Bronchial epithelial cell (primary cell): Measurements from ENCODE around the gene TVP23B. TPM values are rescaled to one million over a fixed set of nuclear protein-coding genes. Genes with fewer than 3 reads are reported as not detected.
"Not testable (repeated sequence)": the region's sequence is repeated elsewhere in the genome, so short reads cannot be mapped to it uniquely, and the experiment has no call there.

Source experiments
- DNase-seq: peaks from one replicate; pipeline ENCODE4 v3.0.0-alpha.2; 2010; ENCODE audit warnings: low read depth
- FAIRE-seq: peaks from 2 replicates; lab custom pipeline; 2011; peaks lifted over from hg19 to GRCh38; lab: Jason Lieb, UNC
- H3K27me3 ChIP-seq: 2 replicates; pipeline ENCODE4 v1.5.1; 2011; ENCODE audit warnings: low read length; ENCODE audit not compliant: control insufficient read depth, insufficient read depth
- H3K36me3 ChIP-seq: 2 replicates; pipeline ENCODE4 v1.5.1; 2011; ENCODE audit warnings: low read length; ENCODE audit not compliant: control insufficient read depth, insufficient read depth
- H3K4me3 ChIP-seq: 2 replicates; pipeline ENCODE4 v1.5.1; 2011; ENCODE audit warnings: mild to moderate bottlenecking, low read depth, low read length, control low read depth
- total RNA-seq: library from RNA; depleted of rRNA; stranded (reverse); fragments of >200 nt; gene quantifications from 2 replicates; pipeline ENCODE4 v1.2.1, GENCODE V29; 2014
- TF ChIP-seq, protein P1 (sequence below): IDR thresholded peaks from 2 replicates; pipeline ENCODE4 v1.5.1; 2011; ENCODE audit warnings: mild to moderate bottlenecking, moderate library complexity, low read length, control low read depth, inconsistent platforms; ENCODE audit not compliant: insufficient read depth, severe bottlenecking

TVP23B gene
- total RNA-seq, 1 donor from 2014 or later, result 172 TPM

DNA sequence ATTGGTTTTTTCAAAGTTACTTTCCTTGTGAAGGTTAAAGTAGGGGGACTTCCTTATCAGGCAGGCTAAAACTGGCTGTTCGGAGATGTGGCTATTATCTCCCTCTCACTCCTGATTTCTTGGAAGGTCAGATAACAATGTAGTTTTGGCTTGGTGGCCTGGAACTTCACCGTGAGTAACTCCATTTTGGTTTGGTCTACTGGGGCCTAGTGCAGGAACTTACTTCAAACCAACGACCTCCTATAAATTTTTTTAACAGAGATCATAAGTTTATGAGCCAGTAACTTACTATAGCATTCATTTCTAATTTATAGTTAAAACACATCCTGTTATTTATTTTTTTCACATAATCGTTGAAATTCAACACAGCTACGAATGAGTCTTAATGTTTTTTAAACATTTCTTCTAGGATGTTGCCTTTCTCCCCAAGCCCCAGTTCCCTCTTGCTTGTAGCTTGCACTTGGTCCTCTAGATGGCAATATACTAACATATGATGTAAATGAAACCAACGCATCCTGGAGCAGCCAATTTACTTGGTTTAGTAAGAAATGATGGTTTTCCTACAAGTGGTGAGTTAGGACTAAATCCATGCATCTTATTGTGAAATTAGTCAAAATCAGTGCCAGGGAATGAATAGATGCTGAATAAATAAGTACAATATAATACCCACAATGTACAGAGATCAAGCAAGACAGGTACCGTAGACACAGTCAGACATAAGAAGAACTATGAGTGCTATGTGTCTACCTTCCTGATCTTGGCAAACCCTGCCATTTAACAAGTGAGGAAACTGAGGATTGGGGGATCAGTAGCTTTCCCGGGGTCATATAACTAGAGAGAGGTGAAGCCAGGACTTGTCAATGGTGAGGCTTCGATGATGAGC is 35.7 kb downstream of the TVP23B start:
- H3K27me3 ChIP-seq, FAIRE-seq, H3K4me3 ChIP-seq, H3K36me3 ChIP-seq: not testable (repeated sequence)
- DNase-seq, result peak; percentile 50
- TF ChIP-seq, protein P1, sequence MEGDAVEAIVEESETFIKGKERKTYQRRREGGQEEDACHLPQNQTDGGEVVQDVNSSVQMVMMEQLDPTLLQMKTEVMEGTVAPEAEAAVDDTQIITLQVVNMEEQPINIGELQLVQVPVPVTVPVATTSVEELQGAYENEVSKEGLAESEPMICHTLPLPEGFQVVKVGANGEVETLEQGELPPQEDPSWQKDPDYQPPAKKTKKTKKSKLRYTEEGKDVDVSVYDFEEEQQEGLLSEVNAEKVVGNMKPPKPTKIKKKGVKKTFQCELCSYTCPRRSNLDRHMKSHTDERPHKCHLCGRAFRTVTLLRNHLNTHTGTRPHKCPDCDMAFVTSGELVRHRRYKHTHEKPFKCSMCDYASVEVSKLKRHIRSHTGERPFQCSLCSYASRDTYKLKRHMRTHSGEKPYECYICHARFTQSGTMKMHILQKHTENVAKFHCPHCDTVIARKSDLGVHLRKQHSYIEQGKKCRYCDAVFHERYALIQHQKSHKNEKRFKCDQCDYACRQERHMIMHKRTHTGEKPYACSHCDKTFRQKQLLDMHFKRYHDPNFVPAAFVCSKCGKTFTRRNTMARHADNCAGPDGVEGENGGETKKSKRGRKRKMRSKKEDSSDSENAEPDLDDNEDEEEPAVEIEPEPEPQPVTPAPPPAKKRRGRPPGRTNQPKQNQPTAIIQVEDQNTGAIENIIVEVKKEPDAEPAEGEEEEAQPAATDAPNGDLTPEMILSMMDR, result peak; percentile 27

DNA sequence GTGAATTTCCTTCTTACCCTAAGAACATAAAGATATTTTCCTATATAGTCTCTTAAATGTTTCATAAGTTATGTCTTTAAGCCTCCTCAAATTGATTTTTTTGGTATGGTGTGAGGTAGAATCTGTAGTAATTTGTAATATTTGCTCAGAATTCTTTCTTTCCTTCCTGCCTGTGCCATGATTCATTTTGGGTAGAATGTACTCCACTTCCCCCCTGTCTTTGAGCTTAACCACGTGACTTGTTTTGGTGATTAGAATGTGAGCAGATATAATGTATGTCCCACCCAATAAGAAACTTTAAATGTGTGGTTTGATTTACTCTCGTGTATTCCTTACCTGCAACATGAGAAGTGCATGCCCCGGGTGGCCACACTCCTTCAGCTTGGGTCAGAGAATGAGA is 40.4 kb downstream of the TVP23B start:
- peak; percentile 34 for DNase-seq
- not testable (repeated sequence) for H3K4me3 ChIP-seq, H3K27me3 ChIP-seq, H3K36me3 ChIP-seq, FAIRE-seq

DNA sequence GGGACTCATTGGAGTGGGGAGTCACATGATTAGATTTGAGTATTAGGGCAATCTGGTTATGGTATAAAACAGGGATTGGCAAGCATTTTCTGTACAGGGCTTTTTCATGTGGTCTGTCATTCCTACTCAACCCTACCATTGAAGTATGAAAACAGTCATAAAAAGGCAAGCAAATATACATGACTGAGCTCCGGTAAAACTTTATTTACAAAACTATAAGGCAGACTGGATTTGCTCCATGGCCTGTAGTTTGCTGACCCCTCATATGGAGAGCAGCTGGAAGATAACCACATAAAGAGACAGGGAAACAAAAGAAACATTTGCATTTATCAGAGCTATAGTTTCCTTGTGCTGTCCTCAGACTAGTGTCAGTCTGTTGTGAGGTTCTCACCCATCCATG is 46.6 kb downstream of the TVP23B start:
- not testable (repeated sequence) for H3K4me3 ChIP-seq, H3K27me3 ChIP-seq, H3K36me3 ChIP-seq, FAIRE-seq, DNase-seq

DNA sequence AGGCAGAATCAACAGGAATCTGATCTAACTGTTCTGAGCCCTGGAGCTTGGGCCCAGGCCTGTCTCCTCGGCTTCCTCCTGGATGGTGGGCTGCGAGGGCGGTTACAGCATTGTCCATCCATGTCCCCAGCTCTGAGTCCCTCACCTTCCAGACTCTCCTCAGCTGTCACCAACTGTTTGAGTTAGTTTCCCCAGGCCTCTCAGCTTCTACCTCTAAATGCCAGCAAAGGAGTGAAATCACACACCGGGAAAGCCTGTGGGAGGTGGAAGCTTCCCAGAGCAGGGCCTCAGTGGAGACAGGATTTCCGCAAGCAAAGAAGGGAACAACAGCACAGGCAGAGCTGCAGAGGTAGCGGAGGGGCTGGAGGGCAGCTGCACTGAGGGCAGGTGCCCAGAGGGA is 67.5 kb downstream of the TVP23B start:
- TF ChIP-seq, protein P1, result no peak
- H3K27me3 ChIP-seq, result no peaks in the 10 kb centered on the region
- no peak for FAIRE-seq

DNA sequence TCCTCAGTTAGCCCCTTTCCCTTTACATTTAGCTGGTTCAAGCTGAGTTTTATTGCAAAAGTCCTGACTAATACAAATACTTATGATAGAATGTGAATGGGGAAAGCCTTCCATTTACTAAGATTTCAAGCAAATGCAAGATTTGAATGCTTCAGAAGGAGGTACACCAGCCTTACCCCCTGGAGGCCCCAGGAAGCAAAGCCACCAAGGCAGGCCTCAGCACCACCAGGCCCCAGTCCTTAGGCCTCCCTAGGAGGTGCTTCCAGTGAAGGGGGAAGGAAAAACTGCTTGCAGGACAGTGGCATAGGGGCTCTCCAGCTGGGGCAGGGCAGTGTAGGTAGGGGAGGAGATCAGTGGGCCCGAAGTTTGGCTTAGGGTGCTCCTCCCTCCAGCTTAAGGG is 69.7 kb downstream of the TVP23B start:
- FAIRE-seq, result no peak
- Histone ChIP-seq H3K4me3 (no peak overlapping the region), H3K27me3 (no peaks in the 10 kb centered on the region), H3K36me3 (no peaks in the 10 kb centered on the region)
- DNase-seq, result no peak
- TF ChIP-seq, protein P1, result no peak

More for the DNA sequence above, 67.5 kb downstream of the TVP23B start:
- no peak overlapping the region for H3K4me3 ChIP-seq
- no peak for DNase-seq
- no peaks in the 10 kb centered on the region for H3K36me3 ChIP-seq

DNA sequence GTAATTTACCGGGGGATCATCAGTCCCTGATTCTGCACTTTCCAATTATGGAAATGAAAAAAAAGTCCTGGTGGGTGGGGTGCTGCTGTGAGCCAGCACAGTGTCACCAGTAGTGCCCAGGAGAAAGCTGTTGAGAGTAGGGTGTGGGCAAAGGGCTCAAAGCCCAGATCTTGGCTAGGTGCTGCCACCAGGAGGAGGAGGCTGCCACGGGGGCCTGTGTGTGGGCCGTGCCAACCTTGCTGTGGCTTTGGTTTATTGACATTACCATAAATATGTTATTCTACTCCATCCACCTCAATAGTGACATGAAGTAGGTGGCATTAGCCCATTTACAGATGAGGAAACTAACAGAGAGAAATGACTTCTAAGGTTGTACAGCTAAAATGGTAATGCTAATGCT is 70.2 kb downstream of the TVP23B start:
- Histone ChIP-seq H3K4me3 (no peak overlapping the region), H3K27me3 (no peaks in the 10 kb centered on the region), H3K36me3 (no peaks in the 10 kb centered on the region)
- FAIRE-seq (no peak), DNase-seq (no peak)
- TF ChIP-seq, protein P1, result peak; percentile 24
